ENCODE data around the gene ZNF76. TPM values are rescaled to one million over a fixed set of nuclear protein-coding genes. Genes with fewer than 3 reads are reported as not detected.

Gene ZNF76
- total and polyA plus RNA-seq, 2 of the 13 experiments (the other 11 are each of a cell fraction or from before 2014, with no cell fraction given), result 13.2 to 26.4 TPM

- TF ChIP-seq SNAPC4 (CRISPR knock-in tag; IDR thresholded peaks at IDR 0.05) (0 out of 2 replicates have a peak, but pooled peaks have one; percentile 5), TAF15 (IDR thresholded peaks at IDR 0.05; ENCODE audit: low read depth, low read length, poor library complexity, severe bottlenecking) (peak; percentile 83), FOXJ3 (CRISPR knock-in tag; IDR thresholded peaks at IDR 0.05; ENCODE audit: borderline replicate concordance) (0 out of 2 replicates have a peak, but pooled peaks have one; percentile 51), NFAT5 (CRISPR knock-in tag; IDR thresholded peaks at IDR 0.05) (no peak; the same call in none of the 2 replicates), ZNF589 (CRISPR knock-in tag; conservative IDR thresholded peaks at IDR 0.05) (0 out of 2 replicates have a peak, but pooled peaks have one; percentile 47), ZNF746 (CRISPR knock-in tag; IDR thresholded peaks at IDR 0.05) (no peak), CREB1 (IDR thresholded peaks at IDR 0.05) (no peak), CREB1 (CRISPR knock-in tag; IDR thresholded peaks at IDR 0.05) (no peak), PAXIP1 (CRISPR knock-in tag; conservative IDR thresholded peaks at IDR 0.05) (peak; percentile 62), FOXA1 (IDR thresholded peaks at IDR 0.05) (no peak), FOXA1 (CRISPR knock-in tag; IDR thresholded peaks at IDR 0.05) (no peak; the same call in 1 of the 2 replicates), ZNF354B (CRISPR knock-in tag; IDR thresholded peaks at IDR 0.05) (no peak), ZNF724P (CRISPR knock-in tag; IDR thresholded peaks at IDR 0.05; ENCODE audit: borderline replicate concordance) (no peak; the same call in 1 of the 2 replicates)
Observed at GRCh38 chr6:35318196-35319171, 58.9 kb downstream of the ZNF76 start (continued).
